Gastrocnemius medialis (tissue), 4 donors: Measurements from ENCODE around the gene PTGDS. TPM values are rescaled to one million over a fixed set of nuclear protein-coding genes. Genes with fewer than 3 reads are reported as not detected.

Experiments used
- ATAC-seq, 2 donors: fragments of 150-250 bp; one replicate each; pipeline ENCODE4 v1.9.1; 2016
- DNase-seq, 2 donors: peaks; one replicate each; pipeline ENCODE4 v3.0.0-alpha.2; 2019
- H3K27ac ChIP-seq, 4 donors: fragments of 200-600 bp; sonication (generic); 1 replicate in 1 of 4; 2 replicates in 3 of 4; pipeline ENCODE4 v1.5.1; 2016 to 2018; ENCODE audit warnings: mild to moderate bottlenecking in 2 of 4, moderate library complexity in 1 of 4
- H3K27me3 ChIP-seq, 3 donors: fragments of 200-600 bp; sonication (generic) in 2 of 3; 1 replicate in 1 of 3; 2 replicates in 2 of 3; pipeline versions ENCODE4 v1.5.1 to v1.6.0; 2016 to 2019; ENCODE audit warnings: mild to moderate bottlenecking in 1 of 3, moderate library complexity in 1 of 3
- H3K36me3 ChIP-seq, 2 donors: fragments of 200-600 bp; sonication (generic) in 1 of 2; one replicate each; pipeline ENCODE4 v1.5.1; 2017 to 2018
- H3K4me1 ChIP-seq, 2 donors: fragments of 200-600 bp; sonication (generic) in 1 of 2; one replicate each; pipeline ENCODE4 v1.5.1; 2016 to 2017; ENCODE audit warnings: mild to moderate bottlenecking in 2 of 2
- H3K4me3 ChIP-seq, 4 donors: fragments of 200-600 bp; sonication (generic) in 3 of 4; 1 replicate in 1 of 4; 2 replicates in 3 of 4; pipeline ENCODE4 v1.5.1; 2016 to 2019; ENCODE audit warnings: mild to moderate bottlenecking in 2 of 4
- H3K9me3 ChIP-seq, 3 donors: fragments of 200-600 bp; sonication (generic) in 2 of 3; 1 replicate in 1 of 3; 2 replicates in 2 of 3; pipeline ENCODE4 v1.5.1; 2016 to 2019
- POLR2A ChIP-seq, 2 donors: fragments of 450-650 bp; IDR thresholded peaks; one replicate each; pipeline ENCODE4 v1.6.1; 2017; ENCODE audit warnings: antibody characterized with exemption in 2 of 2, mild to moderate bottlenecking in 2 of 2, moderate library complexity in 2 of 2
- in situ Hi-C, 4 donors: fragments of 200-750 bp; cut with MboI; loops; one replicate each; pipeline versions ENCODE4 v1.15.0 to v1.8.0; 2017; ENCODE audit warnings: low sequenced_read_pairs in 4 of 4
- intact Hi-C: fragments of 100-400 bp; cut with DNase I; formaldehyde crosslinking; loops from one replicate; pipeline ENCODE4 v1.15.1; 2023; ENCODE audit warnings: low total_unique reads
- total RNA-seq, 4 donors: library from RNA; depleted of rRNA; stranded (reverse); fragments of >200 nt; gene quantifications; one replicate each; pipeline versions ENCODE4 v1.1.0 to v1.2.3, GENCODE V29; 2016
- TF ChIP-seq, protein P1 (sequence below), 5 experiments: fragments of 450-650 bp in 3 of 5; fragments of 200-600 bp in 2 of 5; sonication (generic) in 2 of 5; IDR thresholded peaks in 4 of 5; conservative IDR thresholded peaks in 1 of 5; 1 replicate in 4 of 5; 2 replicates in 1 of 5; pipeline ENCODE4 v1.5.1; 2016 to 2019; ENCODE audit warnings: antibody characterized with exemption in 5 of 5, mild to moderate bottlenecking in 3 of 5, moderate library complexity in 3 of 5

PTGDS gene
- total RNA-seq, 4 donors from 2014 or later: 2.3 to 35.2 (median 27.0) TPM

DNA sequence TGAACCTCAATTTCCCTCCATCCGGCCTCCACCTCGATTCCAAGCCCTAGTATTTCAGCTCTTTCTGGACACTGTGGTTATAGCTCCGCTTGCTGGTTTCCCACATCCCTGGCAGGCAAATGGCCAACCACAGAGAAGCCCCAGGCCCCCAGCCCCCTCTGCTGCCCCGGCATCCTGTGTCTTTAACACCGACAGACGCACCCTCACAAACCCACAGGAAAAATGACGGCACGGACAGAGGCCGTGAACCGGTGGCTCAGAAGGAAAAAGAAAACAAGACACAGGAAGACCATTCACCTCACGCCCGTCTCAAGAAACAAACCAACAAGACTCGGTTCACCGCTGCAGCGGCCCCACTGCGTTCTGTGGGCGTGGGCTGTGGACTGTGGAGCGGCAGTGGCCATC is 20.5 kb downstream of the PTGDS start:
- ATAC-seq (no peak), DNase-seq (no peak)
- Histone ChIP-seq H3K27ac (no peak overlapping the region), H3K36me3 (peaks cover 0 to 7% of the 10 kb centered on the region in 2 donors), H3K4me3 (no peak overlapping the region), H3K4me1 (peaks cover 4 to 7% of the 10 kb centered on the region in 2 donors), H3K27me3 (peaks cover 14 to 19% (median 18%) of the 10 kb centered on the region in 3 donors), H3K9me3 (no peaks in the 10 kb centered on the region)
- TF ChIP-seq, protein P1, sequence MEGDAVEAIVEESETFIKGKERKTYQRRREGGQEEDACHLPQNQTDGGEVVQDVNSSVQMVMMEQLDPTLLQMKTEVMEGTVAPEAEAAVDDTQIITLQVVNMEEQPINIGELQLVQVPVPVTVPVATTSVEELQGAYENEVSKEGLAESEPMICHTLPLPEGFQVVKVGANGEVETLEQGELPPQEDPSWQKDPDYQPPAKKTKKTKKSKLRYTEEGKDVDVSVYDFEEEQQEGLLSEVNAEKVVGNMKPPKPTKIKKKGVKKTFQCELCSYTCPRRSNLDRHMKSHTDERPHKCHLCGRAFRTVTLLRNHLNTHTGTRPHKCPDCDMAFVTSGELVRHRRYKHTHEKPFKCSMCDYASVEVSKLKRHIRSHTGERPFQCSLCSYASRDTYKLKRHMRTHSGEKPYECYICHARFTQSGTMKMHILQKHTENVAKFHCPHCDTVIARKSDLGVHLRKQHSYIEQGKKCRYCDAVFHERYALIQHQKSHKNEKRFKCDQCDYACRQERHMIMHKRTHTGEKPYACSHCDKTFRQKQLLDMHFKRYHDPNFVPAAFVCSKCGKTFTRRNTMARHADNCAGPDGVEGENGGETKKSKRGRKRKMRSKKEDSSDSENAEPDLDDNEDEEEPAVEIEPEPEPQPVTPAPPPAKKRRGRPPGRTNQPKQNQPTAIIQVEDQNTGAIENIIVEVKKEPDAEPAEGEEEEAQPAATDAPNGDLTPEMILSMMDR (IDR thresholded peaks at IDR 0.05 in 4 of 5, conservative IDR thresholded peaks at IDR 0.05 in 1 of 5): no peak
- no peak for TF ChIP-seq POLR2A (IDR thresholded peaks at IDR 0.05)
- in situ Hi-C loops (no loop called here), intact Hi-C loops (no loop called here)

DNA sequence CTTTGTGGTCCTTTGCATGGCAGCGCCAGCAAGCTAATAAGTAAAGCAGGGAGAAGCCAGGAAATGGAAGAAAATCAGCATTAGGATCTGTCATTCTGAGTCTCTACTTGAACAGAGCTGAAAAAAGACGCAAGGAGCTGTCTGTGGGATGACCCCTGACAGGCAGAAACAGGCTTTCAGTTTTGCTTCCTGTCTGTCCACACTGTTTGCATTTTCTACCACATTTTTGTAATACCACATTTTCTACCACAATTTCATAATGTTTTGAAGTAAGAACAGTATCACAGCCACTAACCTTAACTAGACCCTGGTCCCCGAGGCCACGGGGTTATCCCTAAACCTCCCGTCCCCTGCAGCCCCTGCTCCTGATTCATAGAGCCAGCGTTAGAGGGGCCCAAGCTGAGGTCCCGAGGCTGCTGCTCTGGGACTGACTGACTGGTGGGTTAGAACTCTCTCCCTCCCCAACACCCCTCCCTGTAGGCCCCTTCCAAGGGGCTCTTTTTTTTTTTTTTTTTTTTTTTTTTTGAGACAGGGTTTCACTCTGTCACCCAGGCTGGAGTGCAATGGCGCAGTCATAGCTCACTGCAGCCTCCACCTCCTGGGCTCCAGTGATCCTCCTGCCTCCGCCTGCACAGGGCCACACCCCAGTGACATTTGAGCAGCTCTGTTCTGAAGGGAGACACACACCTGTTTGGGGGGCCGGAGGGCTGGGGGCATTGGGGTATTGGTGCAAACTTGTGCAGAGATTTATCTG is 23.1 kb downstream of the PTGDS start:
- in situ Hi-C loops: no loop called here
- H3K4me1 ChIP-seq: no peaks in the 10 kb centered on the region
- ATAC-seq: no peak

DNA sequence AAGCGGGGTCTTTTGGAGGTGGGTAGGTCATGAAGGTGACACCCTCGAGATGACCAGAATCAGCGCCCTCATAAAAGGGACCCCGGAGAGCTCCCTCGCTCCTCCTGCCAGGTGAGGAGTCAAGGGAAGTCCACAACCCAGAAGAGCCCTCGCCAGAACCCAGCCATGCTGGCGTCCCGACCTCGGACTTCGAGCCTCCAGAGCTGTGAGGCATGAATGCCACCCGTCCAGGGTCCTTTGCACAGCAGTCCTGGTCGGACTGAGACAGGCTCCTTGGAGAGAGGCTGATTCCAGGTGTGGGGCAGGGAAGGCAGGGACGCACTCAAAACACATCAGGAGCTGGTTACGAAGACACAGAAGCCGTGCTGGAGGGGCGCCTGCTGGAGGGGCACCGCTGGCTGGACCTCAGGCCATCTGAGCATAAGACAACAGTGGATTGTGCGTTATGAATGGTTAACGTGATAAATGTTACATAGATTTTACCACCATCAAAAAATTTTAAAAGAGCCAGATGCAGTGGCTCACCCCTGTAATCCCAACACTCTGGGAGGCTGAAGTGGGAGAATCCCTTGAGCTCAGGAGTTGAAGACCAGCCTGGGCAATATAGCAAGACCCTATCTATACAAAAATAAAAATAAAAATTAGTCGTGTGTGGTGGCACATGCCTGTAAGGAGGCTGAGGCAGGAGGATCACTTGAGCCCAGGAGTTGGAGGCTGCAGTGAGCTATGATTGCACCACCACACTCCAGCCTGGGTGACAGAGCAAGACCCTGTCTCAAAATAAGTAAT is 24.7 kb downstream of the PTGDS start:
- Histone ChIP-seq H3K36me3 (no peaks in the 10 kb centered on the region), H3K4me1 (no peaks in the 10 kb centered on the region), H3K27me3 (peaks cover 0 to under 1% (median 0%) of the 10 kb centered on the region in 3 donors), H3K4me3 (no peak overlapping the region), H3K27ac (no peak overlapping the region), H3K9me3 (no peaks in the 10 kb centered on the region)
- TF ChIP-seq, protein P1 (IDR thresholded peaks at IDR 0.05 in 4 of 5, conservative IDR thresholded peaks at IDR 0.05 in 1 of 5): no peak
- no peak for TF ChIP-seq POLR2A (IDR thresholded peaks at IDR 0.05)
- ATAC-seq: no peak
- DNase-seq: no peak
- intact Hi-C loops (no loop called here), in situ Hi-C loops (no loop called here)

More for the DNA sequence above, 23.1 kb downstream of the PTGDS start:
- H3K27ac ChIP-seq: no peak overlapping the region
- H3K27me3 ChIP-seq: peaks cover 9 to 17% (median 15%) of the 10 kb centered on the region in 3 donors
- TF ChIP-seq POLR2A (IDR thresholded peaks at IDR 0.05): no peak
- intact Hi-C loops: no loop called here
- H3K4me3 ChIP-seq: no peak overlapping the region
- DNase-seq: no peak
- H3K9me3 ChIP-seq: no peaks in the 10 kb centered on the region
- no peaks in the 10 kb centered on the region for H3K36me3 ChIP-seq

DNA sequence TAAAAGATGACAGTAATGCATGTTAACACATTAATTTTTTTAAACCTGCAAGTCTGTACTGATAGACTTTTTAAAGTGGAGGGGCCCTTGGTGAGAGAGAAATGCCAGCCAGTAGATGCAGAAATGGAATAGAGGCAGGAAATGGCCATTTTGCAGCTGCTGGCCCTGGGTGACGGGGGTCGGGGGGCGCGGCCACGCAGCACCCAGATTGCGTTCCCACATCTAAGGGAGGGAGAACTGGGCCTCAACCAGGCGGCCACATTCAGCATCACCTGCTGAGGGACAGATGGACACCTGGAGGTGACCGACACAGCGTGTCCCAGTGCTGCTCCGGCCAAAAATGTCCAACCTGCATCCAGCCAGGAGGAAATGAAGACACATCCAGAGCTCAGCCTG is 25.3 kb downstream of the PTGDS start:
- ATAC-seq: no peak

More for the DNA sequence above, 25.3 kb downstream of the PTGDS start:
- Histone ChIP-seq H3K4me1 (no peaks in the 10 kb centered on the region), H3K36me3 (no peaks in the 10 kb centered on the region), H3K9me3 (no peaks in the 10 kb centered on the region), H3K27ac (no peak overlapping the region), H3K27me3 (no peaks in the 10 kb centered on the region), H3K4me3 (no peak overlapping the region)
- intact Hi-C loops (no loop called here), in situ Hi-C loops (no loop called here)
- DNase-seq: no peak
- TF ChIP-seq, protein P1 (IDR thresholded peaks at IDR 0.05 in 4 of 5, conservative IDR thresholded peaks at IDR 0.05 in 1 of 5): no peak
